Fibroblast of lung (primary cell): ENCODE data around the gene RDH11. TPM values are rescaled to one million over a fixed set of nuclear protein-coding genes. Genes with fewer than 3 reads are reported as not detected.

Source experiments
- DNase-seq, 2 donors: peaks; one replicate each; pipeline versions ENCODE4 v3.0.0 to v3.0.0-alpha.2; 2010; ENCODE audit warnings: low read depth in 2 of 2
- H2AFZ ChIP-seq: 2 replicates; pipeline ENCODE4 v1.5.1; 2012; ENCODE audit warnings: low read length, control low read depth, inconsistent platforms
- H3K27ac ChIP-seq: 2 replicates; pipeline ENCODE4 v1.5.1; 2011; ENCODE audit warnings: low read length, control low read depth; ENCODE audit not compliant: insufficient read depth
- H3K27me3 ChIP-seq: 2 replicates; pipeline ENCODE4 v1.5.1; 2011; ENCODE audit warnings: mild to moderate bottlenecking, low read length; ENCODE audit not compliant: control insufficient read depth, insufficient read depth
- H3K36me3 ChIP-seq: 2 replicates; pipeline ENCODE4 v1.5.1; 2011; ENCODE audit warnings: low read length; ENCODE audit not compliant: control insufficient read depth, insufficient read depth
- H3K4me1 ChIP-seq: 2 replicates; pipeline ENCODE4 v1.5.1; 2011; ENCODE audit warnings: low read length; ENCODE audit not compliant: control insufficient read depth, insufficient read depth; ENCODE audit errors: extremely low read depth
- H3K4me2 ChIP-seq: 2 replicates; pipeline ENCODE4 v1.5.1; 2011; ENCODE audit warnings: low read length, control low read depth; ENCODE audit not compliant: insufficient read depth; ENCODE audit errors: extremely low read depth
- H3K4me3 ChIP-seq, 4 experiments: fragments of 200-600 bp in 1 of 4; sonication (generic) in 1 of 4; replicated peaks in 1 of 4; 2 replicates each; pipeline ENCODE4 v1.5.1; 2011 to 2016; ENCODE audit warnings: low read length in 4 of 4, low read depth in 3 of 4, mild to moderate bottlenecking in 3 of 4, control low read depth in 2 of 4, inconsistent platforms in 1 of 4, mixed read lengths in 1 of 4; ENCODE audit not compliant: insufficient read depth in 1 of 4; ENCODE audit errors: control extremely low read depth in 1 of 4
- H3K79me2 ChIP-seq: 2 replicates; pipeline ENCODE4 v1.5.1; 2012; ENCODE audit warnings: mild to moderate bottlenecking, low read length, inconsistent platforms; ENCODE audit not compliant: control insufficient read depth, insufficient read depth
- H3K9ac ChIP-seq: 2 replicates; pipeline ENCODE4 v1.5.1; 2011; ENCODE audit warnings: mild to moderate bottlenecking, low read length, control low read depth; ENCODE audit not compliant: insufficient read depth
- H3K9me3 ChIP-seq: 2 replicates; pipeline ENCODE4 v1.5.1; 2012; ENCODE audit warnings: low read depth, low read length; ENCODE audit not compliant: control insufficient read depth, insufficient read depth
- H4K20me1 ChIP-seq: 2 replicates; pipeline ENCODE4 v1.5.1; 2011; ENCODE audit warnings: low read length; ENCODE audit not compliant: control insufficient read depth, insufficient read depth; ENCODE audit errors: extremely low read depth
- CTCF ChIP-seq, 2 donors: IDR thresholded peaks in 1 of 2; conservative IDR thresholded peaks in 1 of 2; 1 replicate in 1 of 2; 2 replicates in 1 of 2; pipeline ENCODE4 v1.5.1; 2011 to 2012; ENCODE audit warnings: low read length in 2 of 2, control low read depth in 1 of 2, inconsistent platforms in 1 of 2, low read depth in 1 of 2, mild to moderate bottlenecking in 1 of 2
- EZH2 ChIP-seq: IDR thresholded peaks from 2 replicates; pipeline ENCODE4 v1.5.1; 2012; ENCODE audit warnings: low read length, control low read depth, mild to moderate bottlenecking; ENCODE audit errors: missing control alignments
- polyA plus RNA-seq, 2 donors: library from polyadenylated mRNA; depleted of rRNA in 1 of 2; stranded (reverse) in 1 of 2; unstranded in 1 of 2; fragments of >200 nt; gene quantifications; 2 replicates each; pipeline ENCODE4 v1.2.1, GENCODE V29; 2011 to 2012; ENCODE audit warnings: missing spikeins in 1 of 2
- total RNA-seq: library from RNA; depleted of rRNA; stranded (reverse); fragments of >200 nt; gene quantifications from 2 replicates; pipeline ENCODE4 v1.2.1, GENCODE V29; 2014

Gene RDH11
- total and polyA plus RNA-seq, 2 donors (not counting 1 experiment from before 2014, with no cell fraction given) = 151 to 174 TPM

GRCh38 chr14:67636361-67636919 is 59.1 kb downstream of the RDH11 start:
- Histone ChIP-seq H3K4me1 (no peaks in the 10 kb centered on the region), H3K9me3 (no peaks in the 10 kb centered on the region), H2AFZ (no peak overlapping the region), H3K27ac (no peak overlapping the region), H3K36me3 (no peaks in the 10 kb centered on the region), H3K4me3 (no peak overlapping the region), H3K79me2 (no peaks in the 10 kb centered on the region), H3K4me2 (no peak overlapping the region), H3K9ac (no peak overlapping the region), H3K27me3 (no peaks in the 10 kb centered on the region), H4K20me1 (no peaks in the 10 kb centered on the region)
- DNase-seq = peak in 1 of 2 donors; percentile 27
- TF ChIP-seq CTCF (conservative IDR thresholded peaks at IDR 0.05 in 1 of 2, IDR thresholded peaks at IDR 0.05 in 1 of 2; ENCODE audit: low read depth in 1 of 2, low read length in 2 of 2) (no peak), EZH2 (no peak)

GRCh38 chr14:67633451-67634147 is 62.0 kb downstream of the RDH11 start:
- H3K36me3 ChIP-seq = no peaks in the 10 kb centered on the region

GRCh38 chr14:67630938-67631337 is 64.6 kb downstream of the RDH11 start:
- Histone ChIP-seq H3K9me3 (no peaks in the 10 kb centered on the region), H2AFZ (no peak overlapping the region), H3K4me2 (no peak overlapping the region), H3K4me1 (no peaks in the 10 kb centered on the region), H3K36me3 (no peaks in the 10 kb centered on the region), H3K79me2 (no peaks in the 10 kb centered on the region), H3K4me3 (no peak overlapping the region), H3K27me3 (no peaks in the 10 kb centered on the region), H3K9ac (no peak overlapping the region), H3K27ac (no peak overlapping the region), H4K20me1 (no peaks in the 10 kb centered on the region)
- no peak for TF ChIP-seq EZH2
- no peak for TF ChIP-seq CTCF (conservative IDR thresholded peaks at IDR 0.05 in 1 of 2, IDR thresholded peaks at IDR 0.05 in 1 of 2; ENCODE audit: low read depth in 1 of 2, low read length in 2 of 2)
- DNase-seq = no peak

More at GRCh38 chr14:67633451-67634147, 62.0 kb downstream of the RDH11 start:
- H3K4me3 ChIP-seq = no peak overlapping the region
- H3K27me3 ChIP-seq = no peaks in the 10 kb centered on the region
- H3K4me2 ChIP-seq = no peak overlapping the region
- no peaks in the 10 kb centered on the region for H3K79me2 ChIP-seq
- H3K9me3 ChIP-seq = no peaks in the 10 kb centered on the region
- DNase-seq = no peak
- no peak overlapping the region for H2AFZ ChIP-seq
- H3K27ac ChIP-seq = no peak overlapping the region
- no peaks in the 10 kb centered on the region for H4K20me1 ChIP-seq
- TF ChIP-seq EZH2 (no peak), CTCF (conservative IDR thresholded peaks at IDR 0.05 in 1 of 2, IDR thresholded peaks at IDR 0.05 in 1 of 2; ENCODE audit: low read depth in 1 of 2, low read length in 2 of 2) (no peak)
- no peaks in the 10 kb centered on the region for H3K4me1 ChIP-seq
- H3K9ac ChIP-seq = no peak overlapping the region
